HUES6 (cell line): ENCODE results near the gene MATCAP1.

Experiments used
- H3K27ac ChIP-seq: 2 replicates; pipeline ENCODE4 v1.7.0; 2013; ENCODE audit warnings: low read depth, mild to moderate bottlenecking, low read length, inconsistent platforms
- H3K27me3 ChIP-seq: 2 replicates; pipeline ENCODE4 v1.6.1; 2013; ENCODE audit warnings: low read length; ENCODE audit not compliant: control insufficient read depth, insufficient read depth
- H3K36me3 ChIP-seq: 2 replicates; pipeline ENCODE4 v1.6.1; 2013; ENCODE audit warnings: low read length; ENCODE audit not compliant: control insufficient read depth, insufficient read depth
- H3K4me1 ChIP-seq: 2 replicates; pipeline ENCODE4 v1.6.1; 2013; ENCODE audit warnings: low read length; ENCODE audit not compliant: control insufficient read depth, insufficient read depth
- H3K4me3 ChIP-seq: 2 replicates; pipeline ENCODE4 v1.5.1; 2013; ENCODE audit warnings: low read depth, low read length
- H3K9ac ChIP-seq: one replicate; pipeline ENCODE4 v1.6.1; 2013; ENCODE audit warnings: mild to moderate bottlenecking, low read length
- H3K9me3 ChIP-seq: 2 replicates; pipeline ENCODE4 v1.6.1; 2013; ENCODE audit warnings: low read depth, low read length; ENCODE audit not compliant: control insufficient read depth, insufficient read depth

MATCAP1 gene

DNA sequence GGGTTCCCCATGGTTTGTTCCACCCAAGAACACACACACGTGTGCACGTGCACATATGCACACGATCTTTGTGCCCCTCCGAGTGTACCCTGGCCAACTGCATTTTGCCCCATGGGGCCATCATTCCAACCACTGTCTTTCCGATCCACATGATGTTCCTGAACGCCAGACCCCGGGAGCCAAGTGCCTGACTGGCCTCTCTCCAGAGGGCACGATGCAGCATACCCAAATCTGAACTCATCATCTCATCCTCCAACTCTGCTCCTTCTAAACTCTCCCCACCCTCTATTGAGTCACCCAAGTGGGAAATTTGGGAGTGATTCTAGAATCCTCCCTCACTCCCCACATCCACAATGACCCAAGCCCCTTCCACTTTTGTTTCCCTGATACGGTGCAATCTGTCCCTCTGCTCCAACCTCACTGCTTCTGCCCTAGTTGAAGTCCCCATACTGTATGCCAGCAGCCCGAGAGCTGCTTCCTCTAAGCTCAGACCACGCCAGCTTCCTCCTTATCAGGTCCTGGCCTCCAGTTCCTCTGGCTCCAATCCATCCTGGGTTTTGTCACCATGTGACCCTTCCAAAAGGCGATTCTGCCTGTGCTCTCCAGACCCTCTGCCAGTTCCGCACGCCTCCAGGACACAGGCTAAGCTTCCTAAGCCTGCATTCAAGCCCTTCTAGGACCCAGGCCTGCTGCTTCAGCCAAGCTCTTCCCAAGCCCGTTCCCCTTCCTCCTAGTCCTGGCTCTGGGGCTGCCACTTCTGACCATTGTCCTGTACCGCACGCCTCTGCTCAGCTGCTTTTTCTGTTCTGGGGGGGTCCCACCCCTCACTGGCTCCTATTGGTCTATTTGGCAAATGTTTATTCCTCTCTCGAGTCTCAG is 33.1 kb upstream of the MATCAP1 start:
- peaks cover 17% of the 10 kb centered on the region; the same call in 1 of the 2 replicates for H3K27me3 ChIP-seq
- no peak overlapping the region for H3K4me3 ChIP-seq
- H3K9me3 ChIP-seq, result no peaks in the 10 kb centered on the region
- no peak overlapping the region for H3K27ac ChIP-seq
- H3K4me1 ChIP-seq, result no peaks in the 10 kb centered on the region; the same call in 1 of the 2 replicates
- no peak overlapping the region for H3K9ac ChIP-seq
- no peaks in the 10 kb centered on the region for H3K36me3 ChIP-seq

DNA sequence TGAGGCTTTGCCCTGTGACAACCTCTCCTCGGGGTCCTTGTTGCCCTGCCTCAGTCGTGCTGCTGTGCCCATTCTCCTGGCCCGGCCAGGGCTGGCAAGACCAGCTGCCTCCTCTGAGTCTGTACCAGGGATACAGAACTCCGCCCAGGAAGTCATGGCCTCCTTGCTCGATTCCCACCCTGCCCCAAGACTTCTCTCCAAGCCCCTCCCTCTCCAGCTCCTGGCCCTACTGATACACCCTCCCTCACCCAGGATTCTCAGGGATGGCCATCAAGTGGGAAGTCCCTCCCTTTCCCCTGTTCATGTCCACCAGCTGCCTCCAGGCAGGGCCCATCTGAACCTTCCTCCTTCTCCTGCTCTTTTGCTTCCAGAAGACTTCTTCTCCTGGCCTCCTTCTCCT is 31.9 kb upstream of the MATCAP1 start:
- Histone ChIP-seq H3K27me3 (peaks cover 17% of the 10 kb centered on the region; the same call in 1 of the 2 replicates), H3K9me3 (no peaks in the 10 kb centered on the region), H3K36me3 (no peaks in the 10 kb centered on the region), H3K9ac (no peak overlapping the region), H3K4me3 (no peak overlapping the region), H3K27ac (no peak overlapping the region), H3K4me1 (no peaks in the 10 kb centered on the region; the same call in 1 of the 2 replicates)

DNA sequence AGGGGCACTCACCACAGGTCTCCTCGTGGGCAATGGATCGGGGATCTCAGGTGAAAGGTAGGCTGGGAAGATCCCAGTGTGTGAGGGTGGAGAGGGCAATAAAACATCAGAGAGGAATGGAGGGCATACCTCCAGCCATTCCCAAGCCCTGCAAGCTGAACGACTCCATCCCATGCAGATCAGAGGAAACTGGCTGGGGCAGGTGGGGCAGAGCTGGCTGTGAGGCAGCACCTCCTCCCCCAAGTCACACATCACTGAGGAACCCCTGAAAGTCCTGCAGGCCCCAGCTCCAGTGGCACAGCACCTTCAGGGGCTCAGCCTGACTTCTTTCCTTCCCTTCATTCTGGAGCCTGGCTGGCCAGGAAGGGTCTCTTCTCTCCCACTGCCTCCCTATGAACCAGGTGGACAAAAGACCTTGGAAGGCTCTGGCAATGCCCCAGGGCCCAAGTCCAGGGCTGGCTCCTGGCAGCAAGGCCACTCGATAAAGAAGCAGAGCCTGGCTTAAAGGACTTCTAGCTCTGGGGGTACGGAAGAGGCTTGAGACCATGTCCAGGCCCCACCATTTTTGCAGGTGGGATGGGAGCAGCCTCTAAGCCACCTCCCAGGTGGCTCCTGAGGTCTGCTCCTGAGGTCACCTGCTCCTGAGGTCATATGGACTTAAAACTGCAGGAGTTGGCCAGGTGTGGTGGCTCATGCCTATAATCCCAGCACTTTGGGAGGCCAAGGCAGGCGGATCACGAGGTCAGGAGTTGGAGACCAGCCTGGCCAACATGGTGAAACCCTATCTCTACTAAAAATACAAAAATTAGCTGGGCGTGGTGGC is 29.6 kb upstream of the MATCAP1 start:
- no peaks in the 10 kb centered on the region for H3K36me3 ChIP-seq

DNA sequence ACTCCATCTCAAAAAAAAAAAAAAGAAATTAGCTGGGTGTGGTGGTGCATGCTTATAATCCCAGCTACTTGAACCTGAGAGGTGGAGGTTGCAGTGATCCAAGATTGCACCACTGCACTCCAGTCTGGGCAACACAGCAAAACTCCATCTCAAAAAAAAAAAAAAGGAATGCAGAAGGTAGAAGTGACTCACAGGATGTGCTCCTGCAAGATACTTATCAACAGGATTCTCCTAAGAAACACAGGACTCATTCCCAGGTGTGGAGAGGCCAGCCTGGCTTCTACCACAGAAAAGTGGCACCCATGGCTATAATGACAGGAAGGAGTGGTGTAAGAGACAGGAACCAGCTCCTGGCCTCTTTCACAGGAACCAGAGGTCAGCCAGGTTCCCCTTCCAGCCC is 29.0 kb upstream of the MATCAP1 start:
- Histone ChIP-seq H3K27ac (no peak overlapping the region), H3K27me3 (peaks cover 17% of the 10 kb centered on the region; the same call in 1 of the 2 replicates), H3K4me3 (no peak overlapping the region), H3K9me3 (no peaks in the 10 kb centered on the region), H3K4me1 (no peaks in the 10 kb centered on the region; the same call in 1 of the 2 replicates), H3K36me3 (no peaks in the 10 kb centered on the region), H3K9ac (no peak overlapping the region)

More for the DNA sequence above, 29.6 kb upstream of the MATCAP1 start:
- Histone ChIP-seq H3K9ac (no peak overlapping the region), H3K27me3 (peaks cover 17% of the 10 kb centered on the region; the same call in 1 of the 2 replicates), H3K27ac (no peak overlapping the region), H3K9me3 (no peaks in the 10 kb centered on the region), H3K4me1 (no peaks in the 10 kb centered on the region; the same call in 1 of the 2 replicates), H3K4me3 (no peak overlapping the region)

DNA sequence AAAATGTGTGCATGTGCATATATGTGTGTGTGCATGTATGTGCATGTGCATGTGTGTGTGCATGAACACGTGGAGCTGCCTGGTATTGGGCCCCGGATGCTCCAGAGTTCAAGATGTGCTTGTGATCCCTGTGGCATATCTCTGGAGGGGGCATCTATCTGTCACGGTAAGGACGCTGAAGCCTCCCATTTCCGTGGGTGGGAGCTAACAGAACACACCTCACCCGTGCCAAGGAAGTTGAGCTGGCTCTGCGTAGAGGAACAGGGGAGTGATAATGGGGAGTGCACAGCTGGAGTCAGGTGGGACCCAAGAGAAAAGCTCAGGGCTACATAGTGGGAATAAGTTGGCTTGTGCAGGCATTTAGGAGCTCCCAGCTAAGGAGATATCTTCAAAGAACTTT is 27.9 kb upstream of the MATCAP1 start:
- Histone ChIP-seq H3K4me1 (peaks cover 10% of the 10 kb centered on the region), H3K4me3 (no peak overlapping the region), H3K9ac (no peak overlapping the region)

DNA sequence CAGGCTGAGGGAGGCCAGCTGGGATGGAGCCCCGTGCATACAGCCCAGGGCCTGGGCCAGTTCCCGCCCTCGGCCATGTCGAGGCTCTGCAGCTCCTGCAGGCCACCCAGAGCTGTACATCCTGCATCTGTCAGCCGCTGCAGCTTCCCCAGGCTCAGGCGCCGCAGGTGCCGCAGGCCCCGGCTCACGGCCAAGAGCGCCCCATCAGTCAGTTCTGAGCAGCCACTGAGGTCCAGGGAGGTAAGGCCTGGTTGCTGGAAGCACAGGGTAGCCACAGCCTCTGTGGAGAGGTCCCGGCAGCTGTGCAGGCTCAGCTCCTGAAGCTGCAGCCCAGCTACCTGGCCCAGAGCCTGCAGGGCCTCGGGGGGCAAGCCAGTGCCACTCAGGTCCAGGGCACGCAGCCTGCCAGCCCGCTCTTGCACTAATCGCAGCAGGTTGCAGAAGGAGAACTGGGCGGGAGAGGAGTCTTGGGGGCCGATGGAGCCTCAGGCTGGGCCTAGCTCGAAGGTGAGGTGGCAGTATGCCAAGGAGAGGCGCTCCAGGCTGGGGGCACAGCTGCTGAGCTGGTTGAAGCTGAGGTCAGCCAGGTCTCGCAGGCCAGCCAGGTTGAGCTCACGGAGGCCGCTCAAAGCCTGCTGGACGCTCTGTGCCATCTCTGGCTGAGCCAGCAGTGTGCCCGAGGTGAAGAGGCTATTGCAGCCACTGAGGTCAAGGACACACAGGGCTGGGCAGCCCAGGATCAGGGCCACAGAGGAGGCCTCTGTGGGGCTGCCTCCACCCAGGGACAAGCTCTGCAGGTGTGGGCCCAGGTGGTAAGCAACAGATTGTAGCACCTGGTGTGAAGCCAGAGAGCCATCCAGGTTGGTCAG is 26.5 kb upstream of the MATCAP1 start:
- H3K36me3 ChIP-seq, result no peaks in the 10 kb centered on the region
- no peaks in the 10 kb centered on the region for H3K9me3 ChIP-seq
- no peak overlapping the region for H3K9ac ChIP-seq
- H3K27ac ChIP-seq, result no peak overlapping the region
- peaks cover 13% of the 10 kb centered on the region for H3K4me1 ChIP-seq
- peaks cover 6% of the 10 kb centered on the region; the same call in 1 of the 2 replicates for H3K27me3 ChIP-seq
- H3K4me3 ChIP-seq, result no peak overlapping the region

More for the DNA sequence above, 27.9 kb upstream of the MATCAP1 start:
- Histone ChIP-seq H3K27me3 (peaks cover 14% of the 10 kb centered on the region; the same call in 1 of the 2 replicates), H3K9me3 (no peaks in the 10 kb centered on the region), H3K27ac (no peak overlapping the region), H3K36me3 (no peaks in the 10 kb centered on the region)

DNA sequence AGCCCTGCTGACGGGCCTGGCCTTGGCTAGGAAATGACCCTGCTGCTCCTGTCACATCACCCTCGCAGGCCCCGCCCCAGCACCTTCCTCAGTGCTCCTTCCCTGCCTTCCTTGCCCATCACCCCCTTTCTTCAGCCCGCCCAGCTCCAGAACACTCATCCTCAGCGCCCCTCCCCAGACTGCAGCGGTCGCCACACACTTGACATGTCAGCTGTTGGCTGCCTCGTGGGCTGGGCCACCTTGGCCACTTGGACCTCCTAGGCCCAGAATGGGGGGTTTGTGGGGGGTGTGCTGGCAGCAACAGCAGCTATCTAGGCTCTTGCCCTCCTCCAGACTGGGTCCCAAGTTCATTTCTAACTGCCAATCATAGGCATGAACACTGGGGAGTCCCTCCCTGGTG is 25.8 kb upstream of the MATCAP1 start:
- Histone ChIP-seq H3K9me3 (no peaks in the 10 kb centered on the region), H3K4me1 (peaks cover 13% of the 10 kb centered on the region), H3K27me3 (peaks cover 6% of the 10 kb centered on the region; the same call in 1 of the 2 replicates), H3K4me3 (no peak overlapping the region), H3K27ac (no peak overlapping the region), H3K36me3 (no peaks in the 10 kb centered on the region), H3K9ac (no peak overlapping the region)

DNA sequence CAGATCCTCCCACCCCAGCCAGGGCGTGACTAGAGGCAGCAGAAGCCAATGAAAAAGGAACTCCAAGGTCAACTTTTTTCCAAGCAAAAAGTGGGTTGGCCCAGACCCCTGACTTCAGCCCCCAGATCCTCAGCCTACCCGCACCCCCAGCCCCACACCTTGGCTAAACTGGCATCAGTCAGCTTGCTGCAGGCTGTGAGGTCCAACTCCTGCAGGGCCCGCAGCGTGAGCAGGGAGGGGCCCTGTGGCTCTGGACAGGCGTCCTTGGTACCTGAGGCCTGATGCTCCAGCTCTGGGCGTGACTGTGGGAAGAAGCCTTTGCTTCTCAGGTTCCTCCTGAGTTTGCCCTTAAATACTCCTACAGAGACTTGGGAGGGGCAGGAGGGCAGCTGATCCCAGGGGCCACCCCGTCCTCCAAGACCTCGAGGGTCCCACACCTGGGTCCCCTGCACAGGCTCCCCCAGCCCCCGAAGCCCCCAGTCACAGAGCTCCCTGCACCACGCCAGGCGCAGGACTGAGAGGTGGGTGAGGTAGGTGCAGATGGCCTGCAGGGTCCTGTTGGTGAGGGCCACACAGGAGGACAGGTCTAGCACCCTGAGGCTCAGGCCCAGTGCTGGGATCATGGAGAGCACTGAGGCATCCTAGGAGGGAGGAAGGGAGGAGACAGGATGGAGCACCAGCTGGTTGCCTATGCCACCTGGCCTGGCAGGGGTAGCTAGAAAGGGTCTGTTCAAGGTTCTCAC is 24.6 kb upstream of the MATCAP1 start:
- H3K27me3 ChIP-seq, result peaks cover 3% of the 10 kb centered on the region; the same call in 1 of the 2 replicates
- H3K4me3 ChIP-seq, result no peak overlapping the region
- peaks cover 9% of the 10 kb centered on the region for H3K36me3 ChIP-seq
- H3K27ac ChIP-seq, result no peak overlapping the region
- no peaks in the 10 kb centered on the region for H3K9me3 ChIP-seq
- peaks cover 13% of the 10 kb centered on the region for H3K4me1 ChIP-seq
- H3K9ac ChIP-seq, result no peak overlapping the region

DNA sequence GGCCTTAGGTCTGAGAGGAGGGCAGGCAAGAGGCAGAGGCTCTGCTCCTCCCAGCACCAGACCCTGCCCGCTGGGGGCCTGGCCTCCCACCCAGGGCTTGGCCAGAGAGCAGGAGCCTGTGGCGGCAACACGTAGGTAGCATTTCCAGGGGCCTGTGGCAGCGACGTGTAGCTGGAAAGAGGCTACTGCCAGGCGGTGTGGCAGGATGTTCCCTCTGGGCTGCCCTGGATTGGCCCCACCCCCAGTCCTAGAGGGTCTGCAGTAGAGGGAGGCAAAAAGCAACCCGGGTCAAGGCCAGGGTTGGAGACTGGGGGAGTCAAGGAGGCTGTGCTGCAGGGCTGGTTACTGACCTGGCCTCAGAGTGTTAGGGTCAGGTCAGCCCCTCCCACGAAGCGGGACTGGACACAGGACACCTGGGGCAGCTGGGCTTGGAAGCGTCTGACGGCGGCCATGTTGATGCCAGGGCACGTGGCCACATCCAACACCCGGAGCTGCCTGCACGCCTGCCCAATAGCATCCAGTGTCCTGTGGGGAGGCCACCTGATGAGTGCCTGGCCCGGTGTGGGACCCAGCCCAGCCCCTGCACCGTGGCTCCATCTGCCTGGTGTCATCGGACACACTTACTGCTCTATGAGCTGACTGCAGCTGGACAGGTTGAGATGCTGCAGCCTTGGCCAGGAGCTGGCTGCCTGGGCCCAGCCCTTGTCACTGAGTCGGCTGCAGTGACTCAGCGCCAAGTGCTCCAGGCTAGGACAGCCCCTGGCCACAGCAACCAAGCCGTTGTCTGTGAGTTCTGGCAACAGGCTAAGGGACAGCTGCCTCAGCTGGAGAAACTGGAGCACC is 23.7 kb upstream of the MATCAP1 start:
- Histone ChIP-seq H3K4me3 (no peak overlapping the region), H3K9me3 (no peaks in the 10 kb centered on the region), H3K4me1 (peaks cover 13% of the 10 kb centered on the region), H3K36me3 (peaks cover 16% of the 10 kb centered on the region), H3K27ac (no peak overlapping the region), H3K9ac (peak overlapping the region; percentile 37), H3K27me3 (no peaks in the 10 kb centered on the region)
